Measurements from ENCODE around the gene COL7A1. TPM values are rescaled to one million over a fixed set of nuclear protein-coding genes. Genes with fewer than 3 reads are reported as not detected.

Gene COL7A1
- total and polyA plus RNA-seq, 2 of the 8 experiments (the other 6 are each of a cell fraction or from before 2014, with no cell fraction given), result 10.7 to 13.9 TPM

DNA sequence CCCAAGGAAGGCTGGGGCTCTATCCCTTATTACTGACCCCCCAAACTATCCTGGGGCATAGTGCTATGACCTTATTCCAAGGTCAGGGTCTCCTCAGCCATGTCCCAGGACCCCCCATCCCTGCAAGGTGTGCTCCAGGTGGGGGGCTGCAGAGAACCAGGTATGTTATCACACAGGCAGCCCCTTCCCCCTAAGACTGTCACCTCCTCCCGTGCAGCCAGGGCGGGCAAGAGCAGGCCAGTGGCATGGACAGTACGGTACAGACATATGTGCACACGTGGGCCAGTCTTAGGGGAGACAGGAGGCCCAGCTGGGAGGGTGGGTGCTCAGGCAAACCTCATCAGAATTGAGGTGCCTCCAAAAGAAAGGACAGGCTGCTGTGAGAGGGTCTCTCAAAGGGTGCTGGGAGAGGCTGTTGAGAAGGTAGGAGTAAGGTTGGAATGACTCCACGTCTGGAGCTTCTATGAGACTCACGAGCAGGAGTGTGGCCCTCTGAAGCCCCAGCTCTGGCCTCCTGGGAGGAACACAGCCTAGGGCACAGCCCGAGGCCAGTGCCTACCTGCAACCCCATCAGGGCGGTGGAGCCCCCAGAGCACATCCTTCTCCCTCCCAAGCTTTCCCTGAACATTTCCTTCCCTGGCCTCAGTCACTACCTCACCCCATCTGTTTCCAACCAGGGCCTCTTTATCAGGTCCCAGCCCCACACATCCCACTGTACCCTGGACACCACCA lies 1.7 kb upstream of the COL7A1 start:
- Histone ChIP-seq H4K20me1 (replicated peaks in 1 of 2; ENCODE audit: control insufficient read depth in 1 of 2, insufficient read depth in 2 of 2, low read length in 2 of 2) (peaks cover 0 to 31% of the 10 kb centered on the region in 2 experiments), H3K4ac (replicated peaks; ENCODE audit: insufficient read length, low read depth, low read length) (no peak overlapping the region), H3K9me3 (ENCODE audit: insufficient read depth in 2 of 2, low read depth in 1 of 2, low read length in 1 of 2) (no peaks in the 10 kb centered on the region), H2AK5ac (ENCODE audit: low read depth, low read length) (no peak overlapping the region; the same call in 1 of the 2 replicates), H3K4me1 (replicated peaks in 1 of 4; ENCODE audit: control insufficient read depth in 3 of 4, insufficient read depth in 4 of 4, low read length in 3 of 4) (peaks cover 3 to 18% (median 15%) of the 10 kb centered on the region in 4 experiments; a peak in 6 of 7 replicates), H2BK120ac (replicated peaks; ENCODE audit: low read depth, low read length) (no peak overlapping the region), H2AFZ (ENCODE audit: low read length) (no peak overlapping the region), H3K79me1 (ENCODE audit: low read depth, low read length) (no peaks in the 10 kb centered on the region), H3K36me3 (ENCODE audit: control insufficient read depth in 2 of 4, insufficient read depth in 4 of 4, low read length in 3 of 4) (peaks cover 31 to 36% (median 32%) of the 10 kb centered on the region in 4 experiments), H3K18ac (ENCODE audit: extremely low read depth, low read length) (no peak overlapping the region; the same call in 1 of the 2 replicates), H3K23ac (ENCODE audit: insufficient read length) (no peak overlapping the region), H4K8ac (ENCODE audit: extremely low read depth, insufficient read depth, low read length) (no peak overlapping the region), H3K14ac (ENCODE audit: insufficient read length) (no peak overlapping the region), H2BK12ac (ENCODE audit: low read depth, low read length) (no peak overlapping the region), H3K27me3 (replicated peaks in 1 of 4; ENCODE audit: control insufficient read depth in 3 of 4, extremely low read depth in 1 of 4, insufficient read depth in 3 of 4, low read length in 3 of 4) (peaks cover 0 to 6% (median 0%) of the 10 kb centered on the region in 4 experiments; a peak in 4 of 7 replicates), H3K4me2 (ENCODE audit: insufficient read depth in 1 of 2, low read depth in 2 of 2, low read length in 2 of 2) (no peak overlapping the region), H2BK20ac (ENCODE audit: low read length) (no peak overlapping the region), H3K56ac (replicated peaks; ENCODE audit: insufficient read length, low read depth, low read length) (no peak overlapping the region), H2BK15ac (ENCODE audit: low read length) (no peak overlapping the region), H2BK5ac (ENCODE audit: low read depth, low read length) (0 out of 2 replicates have a peak overlapping the region, but pooled peaks have one; percentile 75), H3K4me3 (ENCODE audit: extremely low read depth in 1 of 4, insufficient read depth in 2 of 4, low read depth in 3 of 4, low read length in 4 of 4) (no peak overlapping the region), H3K23me2 (ENCODE audit: low read depth, low read length) (peaks cover 1% of the 10 kb centered on the region; the same call in 1 of the 2 replicates), H3K79me2 (ENCODE audit: control insufficient read depth in 1 of 2, insufficient read depth in 2 of 2, low read length in 2 of 2) (no peaks in the 10 kb centered on the region), H3K9ac (replicated peaks in 1 of 4; ENCODE audit: extremely low read depth in 1 of 4, low read depth in 3 of 4, low read length in 3 of 4) (no peak overlapping the region), H4K5ac (ENCODE audit: insufficient read length, low read depth, low read length) (no peak overlapping the region), H3K27ac (ENCODE audit: low read depth, low read length) (no peak overlapping the region), H4K91ac (replicated peaks; ENCODE audit: insufficient read length, low read length) (no peak overlapping the region)
- ChIA-PET POLR2A (ENCODE audit: partially characterized antibody) (interaction anchor here (0.7 to 5.1 kb wide), 26 partner anchors 8 to 426 kb away, joined by 3 to 23 read pairs (median 5); partner anchors contain the start of genes CELSR3, PLXNB1, SLC26A6 and UCN2), CTCF (ENCODE audit: partially characterized antibody) (interaction anchor here (0.6 to 1.5 kb wide), 6 partner anchors 9 to 67 kb away, joined by 3 to 6 read pairs (median 4); partner anchors contain the start of genes CELSR3, SLC26A6 and UQCRC1)
- WGBS, 2 experiments (ENCODE audit: extremely low coverage in 1 of 2, insufficient coverage in 1 of 2, insufficient read length in 1 of 2, insufficient replicate concordance in 2 of 2, low coverage in 1 of 2, low lambda C conversion rate in 2 of 2, missing lambda C conversion rate in 1 of 2), result 92% methylated on average over 8 of the region's 8 CpGs; no CpG with 5 or more reads in 1 of the 2 experiments
- no peak for DNase-seq (ENCODE audit: low read depth in 1 of 2, low spot score in 2 of 2)
- TF ChIP-seq, protein P1, sequence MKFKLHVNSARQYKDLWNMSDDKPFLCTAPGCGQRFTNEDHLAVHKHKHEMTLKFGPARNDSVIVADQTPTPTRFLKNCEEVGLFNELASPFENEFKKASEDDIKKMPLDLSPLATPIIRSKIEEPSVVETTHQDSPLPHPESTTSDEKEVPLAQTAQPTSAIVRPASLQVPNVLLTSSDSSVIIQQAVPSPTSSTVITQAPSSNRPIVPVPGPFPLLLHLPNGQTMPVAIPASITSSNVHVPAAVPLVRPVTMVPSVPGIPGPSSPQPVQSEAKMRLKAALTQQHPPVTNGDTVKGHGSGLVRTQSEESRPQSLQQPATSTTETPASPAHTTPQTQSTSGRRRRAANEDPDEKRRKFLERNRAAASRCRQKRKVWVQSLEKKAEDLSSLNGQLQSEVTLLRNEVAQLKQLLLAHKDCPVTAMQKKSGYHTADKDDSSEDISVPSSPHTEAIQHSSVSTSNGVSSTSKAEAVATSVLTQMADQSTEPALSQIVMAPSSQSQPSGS (IDR thresholded peaks at IDR 0.05; ENCODE audit: low read length), result 0 out of 2 replicates have a peak, but pooled peaks have one; percentile 21
- TF ChIP-seq SUZ12 (IDR thresholded peaks at IDR 0.05; ENCODE audit: low read length), result no peak
- TF ChIP-seq POLR2A (IDR thresholded peaks at IDR 0.05; ENCODE audit: control extremely low read depth in 1 of 2, low read depth in 2 of 2, low read length in 2 of 2), result peak in 1 of 2 experiments; percentile 56; a peak in 1 of 3 replicates
- TF ChIP-seq CHD2 (IDR thresholded peaks at IDR 0.05; ENCODE audit: low read length), result no peak
- no peak for FAIRE-seq

All from H1 (cell line).